Islet of Langerhans (tissue), 1 donor: ENCODE results near the gene MLLT10.

Source experiments
- FAIRE-seq: peaks from one replicate; lab custom pipeline; 2011; peaks lifted over from hg19 to GRCh38; lab: Jason Lieb, UNC

MLLT10 gene

DNA sequence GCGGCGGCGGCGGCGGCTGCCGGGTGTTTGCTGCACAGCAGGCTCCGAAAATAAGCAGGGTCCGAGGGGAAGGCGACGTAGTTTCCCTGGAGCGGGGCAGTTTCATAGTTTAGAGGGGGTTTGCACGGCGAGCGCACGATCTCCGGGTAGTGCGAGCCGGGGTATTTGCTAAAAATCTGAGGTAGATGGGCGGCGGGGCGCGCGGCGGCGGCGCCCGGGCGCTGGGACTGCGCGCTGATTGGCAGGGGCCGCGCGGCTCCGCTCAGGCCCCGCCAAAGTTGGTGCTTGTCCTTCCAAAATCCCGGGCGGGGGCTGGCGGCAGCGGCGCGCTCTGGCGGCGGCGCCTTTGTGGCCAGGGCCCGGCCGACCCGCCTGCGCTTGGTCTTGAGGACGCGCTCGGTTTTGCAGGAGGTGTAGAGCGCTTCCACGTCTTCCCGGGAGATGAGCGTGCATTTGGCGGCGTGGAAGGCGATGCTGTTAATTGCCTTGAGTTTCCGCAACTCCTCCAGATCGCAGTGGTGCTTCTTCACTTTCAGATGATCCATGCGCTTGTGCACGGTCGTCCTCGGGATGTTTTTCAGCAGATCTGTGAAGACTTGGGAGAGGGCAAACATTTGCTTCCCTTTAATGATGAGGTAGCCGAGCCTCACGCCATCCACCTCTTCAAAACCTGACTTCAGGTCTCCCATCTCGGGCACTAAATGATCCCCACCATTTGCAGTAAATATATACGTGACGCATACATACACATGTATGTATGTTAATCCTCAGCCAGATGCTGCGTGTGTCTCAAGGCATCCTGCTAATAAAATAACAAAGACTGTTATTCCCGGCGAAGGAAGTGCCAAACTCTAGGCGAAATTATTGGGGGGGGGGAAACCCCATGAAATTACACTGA is 16.6 kb upstream of the MLLT10 start:
- FAIRE-seq = no peak

DNA sequence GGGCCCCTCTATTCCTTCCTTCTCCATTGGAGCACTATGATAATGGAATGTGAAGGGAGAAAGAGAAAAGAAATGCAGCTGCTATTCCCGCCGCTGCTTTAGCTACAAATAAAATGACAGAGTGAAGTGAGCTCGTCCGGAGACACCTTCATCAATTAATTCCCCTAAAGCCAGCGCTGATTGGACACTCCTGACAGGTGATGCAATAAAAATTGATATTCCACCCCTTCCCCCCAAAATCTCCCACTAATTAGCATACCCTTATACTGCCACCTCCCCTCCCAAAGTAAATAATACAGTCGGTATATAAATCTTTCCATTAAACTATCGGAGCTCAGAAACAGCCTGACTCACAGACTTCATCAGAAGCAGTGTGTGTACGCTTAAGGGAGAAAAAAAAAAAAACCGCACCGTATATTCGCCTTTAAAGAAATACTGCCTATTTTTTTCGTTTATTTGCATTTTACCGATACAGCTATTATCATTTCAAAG is 15.8 kb upstream of the MLLT10 start:
- FAIRE-seq = no peak

DNA sequence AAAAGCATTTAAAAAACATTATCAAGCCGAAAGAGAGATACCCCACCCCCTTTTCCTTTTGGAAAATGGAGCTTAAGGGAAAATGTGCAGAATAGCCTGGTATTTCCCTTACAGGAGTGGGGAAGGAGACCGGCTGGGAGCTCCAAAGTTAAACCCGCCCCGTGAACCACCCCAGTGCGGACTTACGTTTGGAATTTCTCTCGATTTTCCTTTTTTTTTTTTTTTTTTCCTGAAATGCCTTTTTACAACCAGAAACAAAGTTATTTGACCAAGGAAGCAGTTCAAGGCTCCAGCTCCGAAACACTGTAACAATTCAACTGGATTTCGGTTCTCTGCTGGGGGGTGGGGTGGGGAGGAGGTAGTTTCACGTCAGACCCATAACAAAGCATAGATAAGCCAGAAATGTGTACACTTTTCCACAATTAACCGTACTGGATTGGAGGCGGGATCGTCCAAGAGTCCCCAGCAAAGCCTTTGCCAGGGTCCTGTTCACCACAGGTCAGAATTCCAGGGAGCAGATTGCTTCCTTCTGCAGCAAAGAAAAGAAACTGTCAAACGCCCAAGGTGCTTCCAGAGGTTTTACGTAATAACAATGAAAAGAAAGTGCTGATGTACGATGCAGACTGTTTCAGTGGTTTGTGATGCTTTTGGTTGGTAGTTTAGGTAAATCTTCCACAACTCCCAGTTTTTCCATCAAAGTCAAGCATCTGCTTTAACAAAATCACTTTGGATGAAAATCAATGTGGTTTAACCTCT is 15.2 kb upstream of the MLLT10 start:
- no peak for FAIRE-seq

DNA sequence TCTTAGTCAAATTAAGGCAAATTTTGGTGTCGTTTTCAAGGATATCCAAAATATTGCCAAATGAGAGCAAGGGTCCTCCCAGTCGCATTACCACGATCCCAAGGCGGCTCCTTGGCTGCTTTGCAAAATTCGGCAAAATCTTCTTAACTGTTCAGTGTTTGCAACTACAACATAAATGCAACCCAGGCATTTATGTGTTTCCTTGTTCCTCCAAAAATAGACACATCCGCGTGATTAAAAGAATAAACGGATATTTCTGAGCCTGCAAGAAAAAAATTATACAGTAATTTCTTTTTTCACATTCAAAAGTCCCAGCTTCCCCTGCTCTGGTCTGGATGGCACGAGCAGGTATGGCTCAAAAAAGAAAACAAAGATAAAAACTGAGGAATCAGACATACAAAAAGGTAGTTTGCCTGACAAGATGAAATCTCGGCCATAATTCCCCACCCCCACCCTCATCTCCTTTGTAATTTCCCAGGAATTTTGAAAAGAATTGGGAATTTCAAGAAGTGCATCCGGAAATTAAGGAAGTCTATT is 14.6 kb upstream of the MLLT10 start:
- no peak for FAIRE-seq

DNA sequence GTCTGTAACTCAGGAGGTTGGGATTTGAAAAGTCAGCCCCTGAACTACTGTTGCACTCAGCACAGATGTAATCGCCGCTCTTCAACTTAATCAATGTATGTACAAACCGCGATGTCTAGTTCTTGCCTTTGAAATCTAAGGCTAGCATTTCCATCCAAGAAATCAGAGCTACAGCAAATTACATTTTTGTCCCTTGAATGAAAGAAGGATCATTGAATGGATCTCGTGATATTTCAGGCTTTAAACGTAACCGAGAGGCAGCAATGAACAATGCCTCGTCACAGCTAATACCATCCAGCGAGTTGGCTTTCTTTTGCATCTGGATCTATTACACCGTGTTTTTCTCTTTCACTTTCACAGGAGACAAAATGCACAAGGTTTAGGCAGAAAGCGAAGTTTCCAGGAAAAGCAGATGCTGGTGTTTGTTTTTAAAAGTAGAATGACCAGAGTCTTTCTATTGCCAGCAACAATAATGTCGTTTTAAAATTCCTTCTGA is 14.0 kb upstream of the MLLT10 start:
- no peak for FAIRE-seq

DNA sequence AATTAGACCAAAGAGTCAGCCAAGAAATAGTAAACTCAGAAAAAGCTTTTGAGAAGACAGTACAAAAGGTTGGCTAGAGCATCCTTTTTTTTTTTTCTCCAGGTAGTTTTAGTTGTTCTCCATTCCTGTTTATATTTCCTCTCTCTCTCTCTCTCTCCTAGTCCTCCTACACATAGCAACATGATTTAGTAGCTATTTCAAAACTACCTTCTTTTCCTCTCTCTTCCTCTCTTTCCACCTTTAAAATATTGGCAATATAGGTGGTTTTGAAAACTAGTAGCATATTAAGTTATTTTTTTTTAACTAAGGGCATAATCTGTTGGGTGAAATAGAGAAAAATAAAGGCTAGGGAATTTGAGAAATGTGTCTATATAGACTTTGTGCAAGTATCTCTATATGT is 13.5 kb upstream of the MLLT10 start:
- FAIRE-seq = no peak

DNA sequence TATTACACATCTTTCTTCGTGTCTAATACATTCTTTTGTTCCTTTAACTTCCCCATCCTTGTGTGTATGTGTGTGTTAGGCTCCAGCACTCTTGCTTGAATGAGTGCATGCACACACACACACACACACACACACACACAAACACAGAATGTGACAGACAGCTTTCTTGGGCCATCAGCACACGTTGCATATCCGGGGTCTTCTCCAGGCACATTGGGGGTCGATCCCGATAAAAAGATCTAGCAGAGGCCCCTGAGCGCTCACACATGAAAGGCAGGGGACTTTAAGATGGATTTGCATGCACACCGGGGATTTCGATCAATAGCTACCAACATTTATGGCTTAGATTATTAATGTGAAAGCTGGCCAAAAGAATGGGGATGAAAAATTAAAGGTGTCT is 13.1 kb upstream of the MLLT10 start:
- no peak for FAIRE-seq

DNA sequence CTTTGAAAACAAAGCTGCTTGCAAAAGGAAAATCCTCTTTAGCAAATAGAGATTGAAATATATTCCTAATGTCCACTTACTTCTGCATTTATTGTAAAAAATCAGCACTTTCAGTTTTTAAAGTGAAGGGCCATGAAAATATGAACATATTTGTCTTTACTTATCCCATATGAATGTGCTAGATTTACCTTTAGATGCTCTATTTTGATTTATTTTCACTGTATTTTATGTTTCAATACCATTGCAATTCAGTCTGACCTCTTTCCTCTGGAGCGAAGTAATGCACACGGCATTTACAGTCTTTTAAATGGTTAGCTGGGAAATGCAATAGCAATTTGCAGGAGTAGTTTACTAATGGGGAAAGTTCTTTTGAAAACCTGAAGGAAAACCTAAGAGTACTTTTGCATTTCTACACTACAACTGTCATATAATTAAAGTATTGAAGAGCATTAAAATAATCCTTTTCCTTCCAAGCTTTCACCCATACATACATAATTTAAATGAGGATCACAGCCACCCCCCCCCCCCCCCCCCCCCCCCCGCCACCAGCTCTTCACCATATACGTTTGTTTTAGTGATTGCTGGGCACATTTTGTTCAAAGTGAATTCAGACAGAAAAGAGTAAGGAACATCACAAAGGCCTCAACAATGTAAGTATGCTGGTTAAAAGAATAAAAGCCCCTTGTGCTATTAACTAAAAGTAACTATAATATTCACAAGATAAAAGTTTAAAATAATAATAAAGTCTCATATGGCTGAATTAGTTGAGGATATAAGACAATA is 12.1 kb upstream of the MLLT10 start:
- FAIRE-seq = no peak

DNA sequence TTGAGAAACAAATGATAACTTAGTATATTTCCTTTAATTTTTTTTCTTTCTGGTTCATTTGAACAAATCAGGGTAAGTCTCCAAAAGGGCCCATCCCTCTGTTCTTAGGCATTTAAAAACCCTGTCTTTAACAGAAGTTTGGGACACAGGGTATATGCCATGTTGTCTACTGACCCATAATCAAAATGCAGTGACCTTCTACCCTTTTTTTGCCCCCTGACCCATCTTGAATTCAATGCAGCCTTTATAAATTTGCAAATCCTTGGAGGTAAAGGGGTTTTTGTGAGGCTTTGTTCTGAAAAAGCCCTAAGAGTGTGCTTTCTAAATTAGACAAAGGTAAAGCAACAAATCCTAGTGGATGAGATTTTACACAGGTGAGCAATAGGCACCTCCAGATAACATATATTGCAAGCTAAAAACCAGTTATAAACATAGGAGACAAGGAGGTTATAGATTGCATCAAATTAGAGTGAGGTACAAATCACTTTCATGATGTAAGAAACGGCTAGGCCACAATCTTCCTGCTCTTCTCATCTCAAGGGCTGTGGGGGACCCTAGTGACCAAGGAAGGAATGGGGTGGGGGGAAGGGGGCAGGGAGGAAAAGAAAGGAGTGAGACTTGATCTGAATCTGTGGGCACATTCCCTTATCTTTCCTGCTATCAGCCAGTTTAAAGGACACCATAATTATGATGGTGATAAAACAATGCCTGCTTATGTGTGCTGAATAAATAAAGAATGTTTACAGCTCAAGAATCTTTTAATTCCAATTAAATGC is 11.2 kb upstream of the MLLT10 start:
- FAIRE-seq = no peak

DNA sequence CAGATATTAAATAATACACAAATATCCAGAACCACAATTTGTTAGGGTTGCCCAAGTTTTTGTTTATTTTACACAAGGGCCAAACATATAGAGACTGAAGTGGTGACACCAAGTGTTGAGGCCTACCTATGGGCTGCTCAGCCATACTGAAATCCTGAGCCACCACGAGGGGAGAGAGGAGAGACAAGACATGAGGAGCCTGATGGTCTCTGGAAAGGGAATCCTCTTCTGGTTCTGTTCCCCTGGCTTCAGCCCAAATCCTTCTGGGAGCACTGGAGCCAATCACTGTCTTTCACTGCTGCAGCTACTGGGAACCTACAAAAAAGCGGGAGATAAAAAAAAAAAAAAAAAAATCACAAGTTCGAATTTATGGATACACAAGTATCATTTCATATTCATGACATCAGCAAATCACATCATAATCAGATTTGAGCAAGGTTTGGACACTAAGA is 10.4 kb upstream of the MLLT10 start:
- no peak for FAIRE-seq

DNA sequence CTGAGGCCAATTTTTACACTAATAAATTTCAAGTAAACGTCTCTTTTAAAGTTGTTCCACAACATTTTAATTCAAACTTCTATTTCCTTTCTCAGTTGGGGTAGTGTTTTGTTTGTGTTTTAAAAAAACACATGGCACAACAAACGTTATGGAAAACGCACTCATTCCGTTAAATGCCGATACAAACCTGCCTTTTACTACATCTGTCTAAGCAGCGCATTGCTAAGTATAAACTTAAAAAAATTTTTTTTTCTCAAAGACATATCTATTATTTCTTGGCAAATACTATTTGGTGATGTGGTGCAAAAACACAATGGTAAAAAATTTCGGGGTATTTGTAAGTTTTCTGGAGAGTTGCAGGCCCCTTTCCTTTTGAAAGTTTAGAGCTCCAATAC is 9.9 kb upstream of the MLLT10 start:
- FAIRE-seq = no peak

DNA sequence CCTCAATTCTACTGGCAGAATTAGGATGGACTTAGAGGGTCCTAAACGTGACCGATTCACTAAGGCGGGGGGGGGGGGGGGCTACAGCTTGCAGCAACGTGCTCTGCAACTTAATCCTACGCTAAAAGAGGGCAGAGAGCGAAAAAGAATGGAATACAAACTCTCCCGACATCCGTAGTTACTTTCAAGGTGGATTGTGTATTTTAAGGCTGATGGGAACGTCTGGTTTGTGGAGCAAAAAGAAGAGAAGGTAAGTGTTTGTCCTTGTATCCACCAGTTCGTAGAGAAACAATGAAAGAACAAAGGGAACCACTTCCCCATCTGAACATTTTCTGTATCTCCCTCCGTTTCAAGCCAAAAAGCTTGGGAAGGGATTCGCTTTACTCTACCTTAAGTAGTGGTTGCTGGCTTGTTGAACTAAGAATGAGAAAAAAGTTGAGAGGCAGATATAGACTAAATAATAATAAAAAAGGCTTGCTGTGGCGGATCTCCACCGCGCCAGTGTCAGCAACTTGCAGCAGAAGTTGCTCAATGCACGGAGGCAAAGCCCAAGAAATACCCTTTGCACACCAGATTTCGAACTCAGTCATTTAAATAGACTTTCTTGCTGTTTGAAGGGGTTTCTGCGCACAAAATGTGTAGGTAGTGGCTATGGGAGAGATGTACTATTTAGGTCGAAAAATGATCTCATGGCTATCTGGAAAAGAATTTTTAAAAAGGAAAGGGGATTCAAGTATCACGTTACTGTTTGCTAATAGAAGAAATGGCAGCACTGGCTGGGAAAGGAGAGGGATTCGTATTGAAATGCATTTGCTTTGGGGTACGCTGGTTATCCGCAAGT is 9.3 kb upstream of the MLLT10 start:
- no peak for FAIRE-seq

DNA sequence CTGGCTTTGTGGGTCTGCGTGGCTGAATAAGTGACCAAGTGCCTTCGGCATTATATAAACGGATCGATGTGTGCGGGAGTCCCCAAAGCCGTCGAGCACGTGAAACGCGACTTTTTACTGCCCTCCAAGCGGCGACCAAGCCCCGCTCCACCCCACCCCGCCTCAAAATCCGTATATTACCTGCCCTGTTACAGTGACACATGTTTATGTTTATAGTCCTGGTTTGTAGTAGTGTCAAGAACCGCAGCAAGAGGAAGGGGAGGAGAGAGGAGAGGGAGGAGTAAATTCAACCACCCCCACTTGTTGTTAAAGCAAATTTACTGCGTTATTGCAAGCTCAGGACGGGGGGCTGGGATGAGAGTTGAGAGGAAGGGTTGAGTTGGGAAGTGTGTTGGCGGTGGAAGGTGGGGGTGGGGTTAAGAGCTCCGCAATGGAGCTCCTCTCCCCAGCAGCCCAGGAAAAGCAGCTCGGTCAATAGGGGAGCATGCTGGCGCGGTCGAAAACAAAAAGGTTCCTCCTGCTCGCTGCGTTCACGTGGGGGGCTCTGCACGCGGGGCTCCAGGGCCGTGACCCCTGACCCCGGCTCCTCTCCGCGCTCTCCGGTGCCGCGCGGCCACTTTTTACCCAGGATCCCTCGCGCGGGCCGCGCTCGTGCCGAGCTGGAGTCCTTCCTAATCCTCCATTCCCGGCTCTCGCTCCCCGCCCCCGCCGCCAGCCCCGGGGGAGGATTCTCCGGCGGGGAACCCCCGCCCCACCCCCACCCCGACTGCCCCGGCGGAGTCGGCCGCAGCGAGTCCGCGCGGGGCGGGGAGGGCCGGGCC is 8.5 kb upstream of the MLLT10 start, which contains the start of gene SKIDA1:
TSS of gene SKIDA1 (minus strand) at position 316 of the 821 bp plus-strand sequence. CDS start 7,860 bp downstream, outside the sequence.
- no peak for FAIRE-seq

DNA sequence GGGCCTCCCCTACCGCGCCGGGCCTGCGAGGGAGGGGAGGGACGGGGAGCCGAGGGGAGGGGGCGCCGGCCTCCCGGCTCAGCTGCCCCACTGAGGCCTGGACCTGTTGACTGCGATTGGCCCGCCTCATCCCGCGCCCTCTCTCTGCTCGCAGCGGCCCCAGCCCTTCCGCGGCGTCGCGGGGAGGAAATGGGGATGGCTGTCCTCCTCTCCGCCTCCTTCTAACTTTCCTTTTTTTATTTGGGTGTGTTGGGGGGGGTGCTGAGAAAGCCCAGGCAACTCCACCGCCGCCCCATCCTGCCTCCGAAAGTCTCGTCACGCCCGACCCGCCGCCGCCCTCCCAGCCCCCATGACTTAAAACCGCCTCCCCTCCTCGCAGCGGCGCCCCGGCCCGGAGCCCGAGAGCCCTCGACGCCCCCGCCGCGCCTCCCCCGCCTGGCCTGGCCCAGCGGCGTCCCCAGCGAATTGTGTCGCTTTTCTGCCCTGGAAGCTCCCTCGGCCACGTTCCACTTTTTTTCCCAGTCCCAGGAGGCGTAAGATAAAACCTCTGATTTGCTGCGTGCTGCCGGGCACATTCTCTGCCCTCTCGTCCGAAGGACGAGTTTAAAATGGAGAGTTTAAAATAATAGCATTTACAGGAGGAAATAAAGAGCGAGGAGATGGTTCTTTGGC is 7.7 kb upstream of the MLLT10 start:
- FAIRE-seq = no peak

DNA sequence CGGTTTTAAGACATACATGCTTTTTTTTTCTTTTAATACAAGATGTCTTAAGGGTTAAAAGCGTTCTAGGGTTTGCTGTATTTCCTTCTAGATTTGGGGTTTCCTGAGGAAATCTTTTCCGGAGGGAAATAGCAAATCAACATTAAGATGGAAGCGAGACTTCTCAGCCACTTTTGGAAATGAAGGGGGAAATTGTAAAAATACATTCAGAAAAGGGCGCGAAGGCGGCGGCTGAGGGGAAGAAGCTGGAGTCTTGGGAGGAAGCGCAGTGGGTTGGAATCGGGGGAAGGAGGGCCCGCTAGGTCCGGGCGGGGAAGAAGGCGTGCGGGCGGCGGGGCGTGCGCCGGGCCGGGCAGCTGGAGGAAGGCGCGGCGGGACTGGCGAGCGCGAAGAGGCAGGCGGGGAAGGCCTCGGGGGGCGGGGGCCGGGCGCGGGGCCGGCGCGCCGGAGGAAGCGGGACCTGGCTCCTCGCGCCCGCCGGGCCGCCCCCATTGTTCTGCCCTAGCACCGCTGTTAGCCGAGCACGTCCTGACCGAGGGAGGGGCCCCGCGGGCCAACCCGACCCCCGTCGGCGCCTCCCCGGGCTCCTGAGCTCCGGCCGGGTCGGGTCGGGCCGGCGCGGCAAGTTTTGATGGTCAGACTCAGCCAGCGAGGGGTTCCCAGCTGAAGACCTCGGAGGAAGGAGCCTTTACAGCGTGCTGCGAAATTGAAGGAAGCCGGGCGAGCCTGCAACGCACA is 7.0 kb upstream of the MLLT10 start:
- FAIRE-seq = no peak

DNA sequence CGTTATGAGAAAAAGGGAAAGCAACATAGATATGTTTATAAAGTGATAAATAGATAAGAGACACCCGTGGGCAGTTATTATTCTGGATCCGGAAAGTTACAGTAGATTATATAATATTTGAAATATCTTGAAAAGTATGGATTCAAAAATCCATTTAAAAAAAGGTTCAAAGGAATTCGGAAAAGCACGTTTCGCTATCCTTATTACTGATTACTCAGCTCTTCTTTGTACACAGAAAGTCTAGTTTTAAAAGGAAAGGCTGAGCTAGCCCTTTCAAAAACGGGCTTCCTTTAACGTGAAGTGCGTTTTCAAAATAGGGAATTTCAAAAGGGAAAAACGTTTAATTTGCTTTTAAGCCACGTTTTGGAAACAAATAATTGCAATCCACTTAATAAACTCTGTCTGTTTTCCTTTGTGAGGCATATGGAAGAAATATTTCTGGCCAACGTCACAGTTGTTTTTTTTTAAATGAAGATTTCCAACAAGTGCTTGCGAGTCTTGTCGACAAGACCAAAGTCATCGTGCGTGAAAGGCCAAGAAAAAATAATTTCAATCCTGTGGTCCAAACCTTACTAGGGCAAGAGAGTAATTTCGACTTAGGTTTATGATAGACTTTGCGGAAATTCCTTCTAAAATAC is 6.3 kb upstream of the MLLT10 start:
- FAIRE-seq = peak; percentile 24

DNA sequence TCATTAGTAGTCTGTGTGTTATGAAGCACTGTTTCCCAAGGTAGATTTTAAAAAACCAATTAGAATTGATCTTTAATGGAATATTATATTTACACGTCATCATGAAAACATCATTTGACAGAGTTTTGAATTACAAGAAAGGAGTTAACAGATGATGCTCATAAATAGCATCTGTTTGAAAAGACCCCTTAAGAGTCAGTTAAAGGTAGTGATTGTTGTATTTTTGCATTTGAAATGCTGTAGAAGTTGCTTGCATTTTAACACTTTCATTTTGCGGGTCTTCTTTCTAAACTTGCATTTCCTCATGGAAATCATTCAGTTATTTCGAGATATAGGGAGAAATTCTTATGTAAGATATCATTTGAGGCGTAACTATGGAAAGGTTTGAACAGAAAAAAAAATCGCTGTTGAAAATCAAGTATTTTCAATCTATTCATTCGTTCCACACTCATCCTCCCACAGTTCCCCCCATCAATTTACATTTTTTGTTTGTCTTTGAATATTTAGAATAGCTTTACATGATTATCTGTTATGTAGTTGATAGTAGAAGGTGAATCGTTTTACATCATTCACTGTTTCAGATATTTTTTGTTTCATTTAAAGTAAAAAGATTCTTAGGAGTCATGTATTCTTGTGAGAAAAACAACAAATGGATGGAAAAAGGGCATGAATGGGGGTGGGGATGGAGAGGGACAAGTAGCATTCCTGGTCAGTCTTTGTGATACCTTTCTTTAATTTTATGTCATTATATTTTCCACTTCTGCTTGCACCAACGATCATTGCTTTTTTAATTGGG is 5.6 kb upstream of the MLLT10 start:
- FAIRE-seq = no peak
